HepG2 (cell line): ENCODE data around the gene OTUB2. TPM values are rescaled to one million over a fixed set of nuclear protein-coding genes. Genes with fewer than 3 reads are reported as not detected.

Source experiments
- ARID4A ChIP-seq: sonication (generic); formaldehyde crosslinking; IDR thresholded peaks from 2 replicates; pipeline ENCODE4 v1.5.0; 2020; ENCODE audit warnings: mild to moderate bottlenecking, missing genetic modification reagents, borderline replicate concordance
- ATF2 ChIP-seq: sonication (generic); formaldehyde crosslinking; IDR thresholded peaks from 2 replicates; pipeline ENCODE4 v1.4.0; 2020; ENCODE audit warnings: missing genetic modification reagents
- CBFB ChIP-seq: sonication (generic); formaldehyde crosslinking; IDR thresholded peaks from 2 replicates; pipeline ENCODE4 v1.4.0; 2020; ENCODE audit warnings: missing genetic modification reagents
- PHF8 ChIP-seq: sonication (generic); formaldehyde crosslinking; IDR thresholded peaks from 2 replicates; pipeline ENCODE4 v1.5.0; 2020; ENCODE audit warnings: missing genetic modification reagents
- SALL2 ChIP-seq: sonication (generic); formaldehyde crosslinking; IDR thresholded peaks from 2 replicates; pipeline ENCODE4 v1.8.1; 2023; ENCODE audit warnings: mild to moderate bottlenecking, missing genetic modification reagents, inconsistent platforms
- SMARCE1 ChIP-seq: fragments of 450-650 bp; IDR thresholded peaks from 2 replicates; pipeline ENCODE4 v1.6.1; 2017; ENCODE audit warnings: borderline replicate concordance
- SOX13 ChIP-seq, 3 experiments: fragments of 450-650 bp in 1 of 3; sonication (generic) in 1 of 3; formaldehyde crosslinking in 1 of 3; IDR thresholded peaks in 2 of 3; conservative IDR thresholded peaks in 1 of 3; 2 replicates each; pipeline versions ENCODE4 v1.5.0 to v1.6.1; 2016 to 2020; ENCODE audit warnings: antibody characterized with exemption in 1 of 3, mild to moderate bottlenecking in 1 of 3, missing compliant biosample characterization in 1 of 3, missing genetic modification reagents in 1 of 3, moderate library complexity in 1 of 3
- STAG1 ChIP-seq: sonication (generic); formaldehyde crosslinking; IDR thresholded peaks from 2 replicates; pipeline ENCODE4 v1.4.0; 2020; ENCODE audit warnings: missing genetic modification reagents
- SUZ12 ChIP-seq: fragments of 150-350 bp; IDR thresholded peaks from 2 replicates; pipeline ENCODE4 v1.6.1; 2014; ENCODE audit warnings: low read depth, low read length
- SYNCRIP ChIP-seq: fragments of 200-400 bp; formaldehyde crosslinking; IDR thresholded peaks from 2 replicates; pipeline ENCODE4 v1.6.1; 2018; ENCODE audit warnings: mild to moderate bottlenecking, low read depth, low read length; ENCODE audit not compliant: insufficient read depth
- ZBED4 ChIP-seq: sonication (generic); formaldehyde crosslinking; IDR thresholded peaks from 2 replicates; pipeline ENCODE4 v1.4.0; 2020; ENCODE audit warnings: missing genetic modification reagents, borderline replicate concordance
- ZMYM2 ChIP-seq: sonication (generic); formaldehyde crosslinking; IDR thresholded peaks from 2 replicates; pipeline ENCODE4 v1.8.0; 2022; ENCODE audit warnings: mild to moderate bottlenecking, missing genetic modification reagents
- ZNF292 ChIP-seq: sonication (generic); formaldehyde crosslinking; IDR thresholded peaks from 2 replicates; pipeline ENCODE4 v1.8.1; 2022; ENCODE audit warnings: mild to moderate bottlenecking, low read depth, missing genetic modification reagents, borderline replicate concordance
- ZNF296 ChIP-seq: sonication (generic); formaldehyde crosslinking; conservative IDR thresholded peaks from 2 replicates; pipeline ENCODE4 v1.5.0; 2020; ENCODE audit warnings: mild to moderate bottlenecking, missing genetic modification reagents
- ZNF333 ChIP-seq: sonication (generic); formaldehyde crosslinking; IDR thresholded peaks from 2 replicates; pipeline ENCODE4 v1.4.0; 2020; ENCODE audit warnings: mild to moderate bottlenecking, missing genetic modification reagents, borderline replicate concordance
- ZNF660 ChIP-seq: sonication (generic); formaldehyde crosslinking; IDR thresholded peaks from 2 replicates; pipeline ENCODE4 v1.5.1; 2020; ENCODE audit warnings: mild to moderate bottlenecking, low read depth, missing genetic modification reagents, borderline replicate concordance
- ZNF784 ChIP-seq: sonication (generic); formaldehyde crosslinking; IDR thresholded peaks from 2 replicates; pipeline ENCODE4 v1.5.1; 2020; ENCODE audit warnings: missing genetic modification reagents, mild to moderate bottlenecking, borderline replicate concordance
- polyA plus RNA-seq, 8 experiments: library from polyadenylated mRNA; depleted of rRNA in 3 of 8; stranded (reverse) in 7 of 8; unstranded in 1 of 8; fragments of >200 nt; fragmentation: Illumina TruSeq in 4 of 8; extraction: Trizol in 4 of 8; gene quantifications; 2 replicates each; pipeline versions ENCODE4 v1.2.1 to v1.2.3, GENCODE V29; 2011 to 2016; ENCODE audit warnings: low read depth in 4 of 8, missing spikeins in 1 of 8, mixed read lengths in 1 of 8; ENCODE audit not compliant: insufficient read depth in 1 of 8
- total RNA-seq, 5 experiments: library from RNA; depleted of rRNA; stranded (reverse); fragments of >200 nt; fragmentation: Illumina TruSeq; extraction: Trizol; gene quantifications; 2 replicates each; pipeline ENCODE4 v1.2.3, GENCODE V29; 2016; ENCODE audit warnings: low read depth in 1 of 5

OTUB2 gene
- total and polyA plus RNA-seq, 2 of the 13 experiments (the other 11 are each of a cell fraction or from before 2014, with no cell fraction given) = 2.2 to 2.4 TPM

GRCh38 chr14:94001501-94002396, 24.4 kb upstream of the OTUB2 start (continued):
- TF ChIP-seq ZBED4 (no peak), CBFB (0 out of 2 replicates have a peak, but pooled peaks have one; percentile 22), ZNF333 (CRISPR knock-in tag) (no peak), SMARCE1 (no peak), ZMYM2 (CRISPR knock-in tag) (no peak), ATF2 (CRISPR knock-in tag) (peak; percentile 43; the same call in 1 of the 2 replicates), SOX13 (IDR thresholded peaks at IDR 0.05) (no peak), SOX13 (CRISPR knock-in tag; conservative IDR thresholded peaks at IDR 0.05 in 1 of 2, IDR thresholded peaks at IDR 0.05 in 1 of 2) (no peak; a peak in 1 of 4 replicates), ZNF660 (CRISPR knock-in tag) (no peak), ZNF292 (CRISPR knock-in tag) (no peak), SALL2 (CRISPR knock-in tag) (no peak), SUZ12 (no peak), STAG1 (CRISPR knock-in tag) (peak; percentile 89), ZNF296 (no peak), ZNF784 (CRISPR knock-in tag) (no peak), SYNCRIP (no peak), ARID4A (CRISPR knock-in tag) (no peak), PHF8 (0 out of 2 replicates have a peak, but pooled peaks have one; percentile 38)
